Measurements from ENCODE around the gene SPOCK3. TPM values are rescaled to one million over a fixed set of nuclear protein-coding genes. Genes with fewer than 3 reads are reported as not detected.
"Not testable (repeated sequence)": the region's sequence is repeated elsewhere in the genome, so short reads cannot be mapped to it uniquely, and the experiment has no call there.

The SPOCK3 gene
- total RNA-seq, 4 donors from 2014 or later, result not detected

- intact Hi-C loops (cut with DNase I), result no loop called here
- 58 to 63% methylated on average over 3 of the region's 3 CpGs for WGBS, 2 donors
Observed at GRCh38 chr4:166798126-166798525, 436.2 kb downstream of the SPOCK3 start.

GRCh38 chr4:166777760-166778159, 456.5 kb downstream of the SPOCK3 start:
- no peak for TF ChIP-seq POLR2A (IDR thresholded peaks at IDR 0.05)
- TF ChIP-seq, protein P1, sequence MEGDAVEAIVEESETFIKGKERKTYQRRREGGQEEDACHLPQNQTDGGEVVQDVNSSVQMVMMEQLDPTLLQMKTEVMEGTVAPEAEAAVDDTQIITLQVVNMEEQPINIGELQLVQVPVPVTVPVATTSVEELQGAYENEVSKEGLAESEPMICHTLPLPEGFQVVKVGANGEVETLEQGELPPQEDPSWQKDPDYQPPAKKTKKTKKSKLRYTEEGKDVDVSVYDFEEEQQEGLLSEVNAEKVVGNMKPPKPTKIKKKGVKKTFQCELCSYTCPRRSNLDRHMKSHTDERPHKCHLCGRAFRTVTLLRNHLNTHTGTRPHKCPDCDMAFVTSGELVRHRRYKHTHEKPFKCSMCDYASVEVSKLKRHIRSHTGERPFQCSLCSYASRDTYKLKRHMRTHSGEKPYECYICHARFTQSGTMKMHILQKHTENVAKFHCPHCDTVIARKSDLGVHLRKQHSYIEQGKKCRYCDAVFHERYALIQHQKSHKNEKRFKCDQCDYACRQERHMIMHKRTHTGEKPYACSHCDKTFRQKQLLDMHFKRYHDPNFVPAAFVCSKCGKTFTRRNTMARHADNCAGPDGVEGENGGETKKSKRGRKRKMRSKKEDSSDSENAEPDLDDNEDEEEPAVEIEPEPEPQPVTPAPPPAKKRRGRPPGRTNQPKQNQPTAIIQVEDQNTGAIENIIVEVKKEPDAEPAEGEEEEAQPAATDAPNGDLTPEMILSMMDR (IDR thresholded peaks at IDR 0.05), result no peak
- H3K27ac ChIP-seq, result no peak overlapping the region

More at GRCh38 chr4:166798126-166798525, 436.2 kb downstream of the SPOCK3 start:
- TF ChIP-seq, protein P1 (IDR thresholded peaks at IDR 0.05), result no peak
- TF ChIP-seq POLR2A (IDR thresholded peaks at IDR 0.05), result no peak
- H3K9me3 ChIP-seq, result no peaks in the 10 kb centered on the region
- no peak for DNase-seq
- no peaks in the 10 kb centered on the region for H3K36me3 ChIP-seq
- H3K27ac ChIP-seq, result no peak overlapping the region
- H3K4me1 ChIP-seq, result no peaks in the 10 kb centered on the region
- no peak overlapping the region for H3K4me3 ChIP-seq (replicated peaks in 1 of 3)
- no peaks in the 10 kb centered on the region for H3K27me3 ChIP-seq

DNA sequence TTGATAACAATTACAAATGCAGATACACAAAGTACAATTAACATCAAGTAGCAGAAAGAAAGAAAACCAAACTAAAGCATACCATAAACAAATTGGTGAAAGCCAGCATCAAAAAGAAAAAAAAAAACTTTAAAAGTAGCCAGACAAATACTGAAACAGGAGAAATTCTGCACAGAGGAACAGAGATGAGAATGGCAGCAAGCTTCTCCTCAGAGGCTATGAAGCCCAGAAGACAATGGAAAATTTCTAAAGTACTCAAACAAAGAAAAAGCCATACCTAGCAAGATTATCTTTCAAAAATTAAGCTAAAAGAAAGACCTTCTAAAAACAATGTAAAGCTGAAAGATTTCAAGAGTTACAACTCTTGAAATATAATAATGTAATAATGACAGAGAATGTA, 471.3 kb downstream of the SPOCK3 start:
- H3K4me1 ChIP-seq, result no peaks in the 10 kb centered on the region
- TF ChIP-seq, protein P1 (IDR thresholded peaks at IDR 0.05), result no peak
- no peak for TF ChIP-seq POLR2A (IDR thresholded peaks at IDR 0.05)
- no peaks in the 10 kb centered on the region for H3K9me3 ChIP-seq
- no peak for DNase-seq
- H3K4me3 ChIP-seq (replicated peaks in 1 of 3), result no peak overlapping the region
- no peaks in the 10 kb centered on the region for H3K36me3 ChIP-seq
- no peaks in the 10 kb centered on the region for H3K27me3 ChIP-seq
- intact Hi-C loops (cut with DNase I), result no loop called here
- H3K27ac ChIP-seq, result no peak overlapping the region

More at GRCh38 chr4:166777760-166778159, 456.5 kb downstream of the SPOCK3 start:
- Histone ChIP-seq H3K4me1 (no peaks in the 10 kb centered on the region), H3K9me3 (no peaks in the 10 kb centered on the region), H3K36me3 (no peaks in the 10 kb centered on the region), H3K4me3 (replicated peaks in 1 of 3) (no peak overlapping the region), H3K27me3 (no peaks in the 10 kb centered on the region)
- intact Hi-C loops (cut with DNase I), result no loop called here
- no peak for DNase-seq

GRCh38 chr4:166741742-166742141, 492.6 kb downstream of the SPOCK3 start:
- intact Hi-C loops (cut with DNase I), result no loop called here
- Histone ChIP-seq H3K4me3 (replicated peaks in 1 of 3) (no peak overlapping the region), H3K27me3 (no peaks in the 10 kb centered on the region), H3K4me1 (no peaks in the 10 kb centered on the region), H3K36me3 (no peaks in the 10 kb centered on the region), H3K9me3 (no peaks in the 10 kb centered on the region), H3K27ac (no peak overlapping the region)
- WGBS, 2 donors, result 94 to 96% methylated on average over 1 of the region's 1 CpG
- DNase-seq, result no peak
- TF ChIP-seq, protein P1 (IDR thresholded peaks at IDR 0.05), result no peak
- no peak for TF ChIP-seq POLR2A (IDR thresholded peaks at IDR 0.05)

DNA sequence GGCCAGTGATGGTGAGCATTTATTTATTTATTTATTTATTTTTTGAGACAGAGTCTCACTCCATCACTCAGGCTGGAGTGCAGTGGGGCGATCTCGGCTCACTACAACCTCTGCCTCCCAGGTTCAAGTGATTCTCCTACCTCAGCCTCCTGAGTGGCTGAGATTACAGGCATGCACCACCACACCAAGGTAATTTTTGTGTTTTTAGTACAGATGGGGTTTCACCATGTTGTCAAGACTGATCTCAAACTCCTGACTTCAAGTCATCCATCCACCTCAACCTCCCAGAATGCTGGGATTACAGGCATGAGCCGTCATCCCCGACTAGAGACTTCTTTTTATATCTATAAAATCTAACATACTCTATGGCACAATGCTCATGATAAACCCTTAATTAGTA, 495.1 kb downstream of the SPOCK3 start:
- H3K9me3 ChIP-seq; H3K4me3 ChIP-seq (replicated peaks in 1 of 3); intact Hi-C loops (cut with DNase I); H3K4me1 ChIP-seq; H3K36me3 ChIP-seq; DNase-seq; H3K27ac ChIP-seq; H3K27me3 ChIP-seq: not testable (repeated sequence)
- WGBS, 2 donors, result 95% methylated on average over 4 of the region's 4 CpGs

GRCh38 chr4:166737430-166737829, 496.9 kb downstream of the SPOCK3 start:
- TF ChIP-seq, protein P1 (IDR thresholded peaks at IDR 0.05), result no peak
- TF ChIP-seq POLR2A (IDR thresholded peaks at IDR 0.05), result no peak
- DNase-seq, result no peak
- Histone ChIP-seq H3K27ac (no peak overlapping the region), H3K4me3 (replicated peaks in 1 of 3) (no peak overlapping the region), H3K9me3 (no peaks in the 10 kb centered on the region), H3K4me1 (no peaks in the 10 kb centered on the region), H3K27me3 (no peaks in the 10 kb centered on the region), H3K36me3 (no peaks in the 10 kb centered on the region)
- intact Hi-C loops (cut with DNase I), result no loop called here
